GDM1 (cell line): ENCODE data around the gene SHISA8.
"Not testable (repeated sequence)": the region's sequence is repeated elsewhere in the genome, so short reads cannot be mapped to it uniquely, and the experiment has no call there.

ENCODE experiments used
- DNase-seq: peaks from one replicate; lab custom pipeline; 2025; lab: John Stamatoyannopoulos, UW

Gene SHISA8

GRCh38 chr22:41898645-41899044 lies 16.2 kb downstream of the SHISA8 start:
- DNase-seq: no peak

- DNase-seq: no peak
These were observed 21.1 kb downstream of the SHISA8 start for GRCh38 chr22:41893591-41894375.

GRCh38 chr22:41892721-41893120 lies 22.2 kb downstream of the SHISA8 start:
- no peak for DNase-seq

- DNase-seq: no peak
These were observed 23.5 kb downstream of the SHISA8 start for GRCh38 chr22:41891407-41891806.

- DNase-seq: no peak
These were observed 26.2 kb downstream of the SHISA8 start for GRCh38 chr22:41888627-41889200.

GRCh38 chr22:41885516-41885915 lies 29.4 kb downstream of the SHISA8 start:
- DNase-seq: no peak

- DNase-seq: no peak
These were observed 29.8 kb downstream of the SHISA8 start for GRCh38 chr22:41885116-41885515.

- DNase-seq: no peak
These were observed 31.5 kb downstream of the SHISA8 start for GRCh38 chr22:41883400-41883799.

GRCh38 chr22:41880653-41881052 lies 34.2 kb downstream of the SHISA8 start:
- no peak for DNase-seq

GRCh38 chr22:41876675-41877074 lies 38.2 kb downstream of the SHISA8 start:
- no peak for DNase-seq

- DNase-seq: no peak
These were observed 38.6 kb downstream of the SHISA8 start for GRCh38 chr22:41876275-41876674.

GRCh38 chr22:41875531-41876270 lies 39.2 kb downstream of the SHISA8 start:
- DNase-seq: no peak

- no peak for DNase-seq
These were observed 40.8 kb downstream of the SHISA8 start for GRCh38 chr22:41874090-41874489.

- DNase-seq: no peak
These were observed 41.5 kb downstream of the SHISA8 start for GRCh38 chr22:41873391-41873790.

- no peak for DNase-seq
These were observed 44.1 kb downstream of the SHISA8 start for GRCh38 chr22:41870786-41871185.

- not testable (repeated sequence) for DNase-seq
These were observed 44.8 kb downstream of the SHISA8 start for GRCh38 chr22:41870081-41870480.

- no peak for DNase-seq
These were observed 46.3 kb downstream of the SHISA8 start for GRCh38 chr22:41868556-41868955.

GRCh38 chr22:41863472-41863871 lies 51.4 kb downstream of the SHISA8 start:
- no peak for DNase-seq

- DNase-seq: no peak
These were observed 52.2 kb downstream of the SHISA8 start for GRCh38 chr22:41862530-41863266.

- DNase-seq: no peak
These were observed 52.7 kb downstream of the SHISA8 start for GRCh38 chr22:41862160-41862529.
